Breast epithelium (tissue), 3 donors: ENCODE results near the gene SPTBN1.

Source experiments
- CTCF ChIP-seq, 3 donors: fragments of 450-650 bp; IDR thresholded peaks; one replicate each; pipeline ENCODE4 v1.5.1; 2016 to 2017; ENCODE audit warnings: antibody characterized with exemption in 3 of 3, mild to moderate bottlenecking in 3 of 3, moderate library complexity in 3 of 3
- POLR2A ChIP-seq: fragments of 450-650 bp; IDR thresholded peaks from one replicate; pipeline ENCODE4 v1.6.1; 2016; ENCODE audit warnings: antibody characterized with exemption, mild to moderate bottlenecking, moderate library complexity

GRCh38 chr2:54475919-54476318 is 19.8 kb downstream of the SPTBN1 start:
- TF ChIP-seq CTCF (IDR thresholded peaks at IDR 0.05) (no peak), POLR2A (no peak)
